Measurements from ENCODE around the gene DAPK1. TPM values are rescaled to one million over a fixed set of nuclear protein-coding genes. Genes with fewer than 3 reads are reported as not detected.

The DAPK1 gene
- total RNA-seq, 1 experiment from 2014 or later = not detected

DNA sequence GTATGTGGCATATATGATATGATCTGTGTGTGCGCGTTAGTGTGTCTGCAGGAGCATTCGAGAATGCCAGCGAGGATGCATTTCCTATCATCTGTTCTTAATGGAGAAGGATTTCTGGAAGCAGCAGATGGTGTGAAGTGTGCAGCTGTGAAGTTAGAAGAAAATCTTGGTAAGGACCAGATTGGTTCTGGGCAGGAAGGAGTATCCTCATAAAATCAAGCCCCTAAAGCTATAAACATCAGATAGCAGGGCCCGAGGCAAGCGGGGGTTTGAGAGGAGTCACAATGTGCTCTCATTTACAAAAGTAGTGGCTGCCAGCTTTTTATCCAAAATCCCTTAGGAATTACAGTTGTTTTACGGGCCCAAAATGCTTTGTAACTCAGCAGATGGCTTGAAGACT, 40.0 kb downstream of the DAPK1 start:
- DNase-seq = no peak
- H3K27me3 ChIP-seq (ENCODE audit: low read length) = no peaks in the 10 kb centered on the region
- no peak overlapping the region for H3K4me3 ChIP-seq (ENCODE audit: low read length)
- H3K4me2 ChIP-seq (ENCODE audit: low read depth, low read length, poor library complexity, severe bottlenecking) = no peak overlapping the region
- no peak overlapping the region for H3K27ac ChIP-seq (ENCODE audit: low read length)
- H3K79me2 ChIP-seq (ENCODE audit: low read length) = no peaks in the 10 kb centered on the region
- H4K20me1 ChIP-seq (ENCODE audit: insufficient read depth, low read depth, low read length) = no peaks in the 10 kb centered on the region
- no peaks in the 10 kb centered on the region for H3K9me3 ChIP-seq (ENCODE audit: low read length)
- no peak overlapping the region for H3K9ac ChIP-seq (ENCODE audit: low read length)
- H3K4me1 ChIP-seq (ENCODE audit: low read length) = no peaks in the 10 kb centered on the region
- H3K36me3 ChIP-seq (ENCODE audit: insufficient read depth, low read length) = no peaks in the 10 kb centered on the region
- H3K9me2 ChIP-seq (replicated peaks; ENCODE audit: insufficient read depth, low read length) = no peaks in the 10 kb centered on the region
- H2AFZ ChIP-seq (ENCODE audit: low read length) = no peak overlapping the region

DNA sequence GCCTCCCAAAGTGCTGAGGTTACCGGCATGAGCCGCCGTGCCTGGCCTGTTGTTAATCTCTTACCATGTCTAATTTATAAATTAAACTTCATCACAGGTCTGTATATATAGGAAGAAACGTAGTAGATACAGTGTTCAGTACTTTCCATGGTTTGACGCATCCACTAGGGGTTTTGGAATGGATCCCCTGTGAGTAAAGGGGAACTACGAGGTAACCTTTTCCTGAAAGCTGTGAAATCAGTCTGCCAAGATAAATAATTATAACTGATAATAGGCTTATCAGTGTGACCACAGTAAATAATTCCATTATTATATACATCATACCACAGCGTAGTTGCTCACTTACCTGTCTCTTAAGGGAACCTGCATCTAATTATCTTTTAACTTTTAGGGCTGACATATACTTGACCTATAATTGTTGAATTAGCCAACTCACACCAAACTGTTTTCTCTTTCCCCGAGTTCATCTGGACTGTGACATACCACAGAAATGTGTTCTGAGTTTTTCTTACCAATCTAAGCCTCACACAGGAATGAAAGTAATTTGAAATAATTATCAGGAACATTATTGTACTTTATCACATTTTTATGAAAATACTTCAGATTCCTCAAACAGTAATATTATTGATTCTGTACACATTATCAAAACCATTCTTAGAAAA, 42.9 kb downstream of the DAPK1 start:
- Histone ChIP-seq H3K27ac (ENCODE audit: low read length) (no peak overlapping the region), H3K79me2 (ENCODE audit: low read length) (no peaks in the 10 kb centered on the region), H3K9me2 (replicated peaks; ENCODE audit: insufficient read depth, low read length) (no peaks in the 10 kb centered on the region), H3K9ac (ENCODE audit: low read length) (no peak overlapping the region), H3K4me2 (ENCODE audit: low read depth, low read length, poor library complexity, severe bottlenecking) (no peak overlapping the region), H2AFZ (ENCODE audit: low read length) (no peak overlapping the region), H3K27me3 (ENCODE audit: low read length) (no peaks in the 10 kb centered on the region), H3K36me3 (ENCODE audit: insufficient read depth, low read length) (no peaks in the 10 kb centered on the region), H3K4me3 (ENCODE audit: low read length) (no peak overlapping the region), H3K4me1 (ENCODE audit: low read length) (no peaks in the 10 kb centered on the region), H3K9me3 (ENCODE audit: low read length) (no peaks in the 10 kb centered on the region), H4K20me1 (ENCODE audit: insufficient read depth, low read depth, low read length) (no peaks in the 10 kb centered on the region)
- no peak for DNase-seq

DNA sequence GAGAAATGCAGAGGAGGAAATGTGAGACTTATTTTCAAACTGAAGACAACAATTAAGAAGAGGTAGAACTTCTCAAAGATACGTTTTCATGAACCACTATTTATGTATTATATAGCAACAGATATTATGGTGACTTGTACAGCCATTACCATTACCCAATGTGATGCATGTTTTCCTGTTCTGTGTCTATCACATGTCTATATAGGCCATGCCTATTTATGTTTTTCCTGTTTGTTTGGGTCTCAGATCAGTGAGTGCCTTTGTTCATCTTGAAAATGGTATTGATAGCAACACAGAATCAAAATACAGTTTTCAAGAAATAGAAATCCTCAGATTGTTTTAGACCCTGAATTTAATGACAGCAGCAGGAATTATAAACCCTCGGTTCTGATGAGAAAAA, 44.0 kb downstream of the DAPK1 start:
- H3K27ac ChIP-seq (ENCODE audit: low read length) = no peak overlapping the region
- no peaks in the 10 kb centered on the region for H4K20me1 ChIP-seq (ENCODE audit: insufficient read depth, low read depth, low read length)
- H3K36me3 ChIP-seq (ENCODE audit: insufficient read depth, low read length) = no peaks in the 10 kb centered on the region
- no peak overlapping the region for H3K4me3 ChIP-seq (ENCODE audit: low read length)
- H3K4me2 ChIP-seq (ENCODE audit: low read depth, low read length, poor library complexity, severe bottlenecking) = no peak overlapping the region
- no peaks in the 10 kb centered on the region for H3K4me1 ChIP-seq (ENCODE audit: low read length)
- no peaks in the 10 kb centered on the region for H3K27me3 ChIP-seq (ENCODE audit: low read length)
- H3K9me3 ChIP-seq (ENCODE audit: low read length) = no peaks in the 10 kb centered on the region
- no peaks in the 10 kb centered on the region for H3K79me2 ChIP-seq (ENCODE audit: low read length)
- no peaks in the 10 kb centered on the region for H3K9me2 ChIP-seq (replicated peaks; ENCODE audit: insufficient read depth, low read length)
- no peak for DNase-seq
- no peak overlapping the region for H2AFZ ChIP-seq (ENCODE audit: low read length)
- H3K9ac ChIP-seq (ENCODE audit: low read length) = no peak overlapping the region

DNA sequence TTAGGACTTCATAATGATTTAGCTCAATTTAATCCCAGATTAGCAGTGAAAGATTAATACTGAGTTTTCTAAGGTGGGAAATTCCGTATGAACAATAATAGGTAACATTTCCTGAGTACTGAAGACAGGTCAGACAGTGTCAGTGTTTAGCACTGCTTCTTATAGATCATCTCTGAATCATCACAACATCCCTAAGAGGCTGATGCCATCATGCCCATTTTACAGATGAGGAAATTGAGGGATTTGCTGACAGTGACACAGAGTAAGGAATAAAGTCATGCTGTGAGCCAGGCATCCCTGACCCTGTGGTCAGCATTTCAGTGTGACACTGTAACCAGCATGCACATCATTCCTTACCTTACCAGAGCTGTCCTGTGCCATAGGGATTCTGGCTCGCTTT, 44.5 kb downstream of the DAPK1 start:
- Histone ChIP-seq H3K4me1 (ENCODE audit: low read length) (no peaks in the 10 kb centered on the region), H3K27ac (ENCODE audit: low read length) (no peak overlapping the region), H3K9ac (ENCODE audit: low read length) (no peak overlapping the region), H4K20me1 (ENCODE audit: insufficient read depth, low read depth, low read length) (no peaks in the 10 kb centered on the region), H2AFZ (ENCODE audit: low read length) (no peak overlapping the region), H3K9me2 (replicated peaks; ENCODE audit: insufficient read depth, low read length) (no peaks in the 10 kb centered on the region), H3K9me3 (ENCODE audit: low read length) (no peaks in the 10 kb centered on the region), H3K4me2 (ENCODE audit: low read depth, low read length, poor library complexity, severe bottlenecking) (no peak overlapping the region), H3K27me3 (ENCODE audit: low read length) (no peaks in the 10 kb centered on the region), H3K36me3 (ENCODE audit: insufficient read depth, low read length) (no peaks in the 10 kb centered on the region), H3K4me3 (ENCODE audit: low read length) (no peak overlapping the region), H3K79me2 (ENCODE audit: low read length) (no peaks in the 10 kb centered on the region)
- DNase-seq = no peak

DNA sequence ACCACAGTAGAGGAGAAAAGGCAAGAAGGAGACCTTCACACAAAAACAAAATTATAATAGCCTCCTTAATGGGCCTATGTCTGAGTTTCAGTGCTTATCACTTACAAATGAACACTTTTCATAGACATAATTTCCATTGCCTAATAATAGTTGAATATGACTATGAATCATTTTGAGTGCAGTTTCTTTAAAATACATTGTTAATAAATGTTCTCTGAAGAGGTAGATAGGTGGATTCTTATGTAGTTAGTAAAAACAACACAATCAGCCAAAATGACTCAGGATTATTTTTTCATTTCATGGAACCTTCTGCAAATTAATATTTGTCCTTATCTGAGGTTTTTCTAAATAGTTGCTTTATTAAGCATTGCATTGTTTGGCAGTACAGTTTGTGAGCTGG, 45.6 kb downstream of the DAPK1 start:
- Histone ChIP-seq H2AFZ (ENCODE audit: low read length) (no peak overlapping the region), H3K9ac (ENCODE audit: low read length) (no peak overlapping the region)
- DNase-seq = no peak

DNA sequence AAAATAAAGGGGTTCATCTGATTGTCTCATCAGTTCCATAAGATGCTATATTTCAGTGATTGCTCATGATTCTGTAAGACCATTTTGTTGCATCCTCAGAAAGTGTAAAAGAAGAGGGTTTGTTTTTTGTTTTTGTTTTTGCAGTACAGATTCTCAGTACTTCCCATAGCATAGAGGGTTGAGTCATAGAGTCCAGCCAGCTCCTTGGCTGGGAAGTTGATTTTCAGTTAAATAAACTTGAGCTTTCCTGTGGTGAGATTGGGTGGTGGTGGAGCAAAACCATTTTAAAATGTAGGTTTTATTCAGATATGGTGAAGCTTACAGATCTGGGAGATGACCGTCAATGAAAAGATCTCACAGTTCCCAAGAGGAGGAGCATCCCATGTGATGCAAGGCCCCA, 48.2 kb downstream of the DAPK1 start:
- no peaks in the 10 kb centered on the region for H3K79me2 ChIP-seq (ENCODE audit: low read length)
- no peak overlapping the region for H3K9ac ChIP-seq (ENCODE audit: low read length)
- H3K4me2 ChIP-seq (ENCODE audit: low read depth, low read length, poor library complexity, severe bottlenecking) = no peak overlapping the region
- H4K20me1 ChIP-seq (ENCODE audit: insufficient read depth, low read depth, low read length) = no peaks in the 10 kb centered on the region
- no peaks in the 10 kb centered on the region for H3K9me2 ChIP-seq (replicated peaks; ENCODE audit: insufficient read depth, low read length)
- DNase-seq = no peak
- no peak overlapping the region for H3K27ac ChIP-seq (ENCODE audit: low read length)
- no peaks in the 10 kb centered on the region for H3K9me3 ChIP-seq (ENCODE audit: low read length)
- H3K4me3 ChIP-seq (ENCODE audit: low read length) = no peak overlapping the region
- H3K4me1 ChIP-seq (ENCODE audit: low read length) = no peaks in the 10 kb centered on the region
- no peaks in the 10 kb centered on the region for H3K36me3 ChIP-seq (ENCODE audit: insufficient read depth, low read length)
- no peak overlapping the region for H2AFZ ChIP-seq (ENCODE audit: low read length)
- H3K27me3 ChIP-seq (ENCODE audit: low read length) = no peaks in the 10 kb centered on the region

More for the DNA sequence above, 45.6 kb downstream of the DAPK1 start:
- Histone ChIP-seq H3K27ac (ENCODE audit: low read length) (no peak overlapping the region), H3K4me1 (ENCODE audit: low read length) (no peaks in the 10 kb centered on the region), H3K36me3 (ENCODE audit: insufficient read depth, low read length) (no peaks in the 10 kb centered on the region), H3K79me2 (ENCODE audit: low read length) (no peaks in the 10 kb centered on the region), H3K9me2 (replicated peaks; ENCODE audit: insufficient read depth, low read length) (no peaks in the 10 kb centered on the region), H3K4me3 (ENCODE audit: low read length) (no peak overlapping the region), H3K4me2 (ENCODE audit: low read depth, low read length, poor library complexity, severe bottlenecking) (no peak overlapping the region), H3K9me3 (ENCODE audit: low read length) (no peaks in the 10 kb centered on the region), H4K20me1 (ENCODE audit: insufficient read depth, low read depth, low read length) (no peaks in the 10 kb centered on the region), H3K27me3 (ENCODE audit: low read length) (no peaks in the 10 kb centered on the region)

DNA sequence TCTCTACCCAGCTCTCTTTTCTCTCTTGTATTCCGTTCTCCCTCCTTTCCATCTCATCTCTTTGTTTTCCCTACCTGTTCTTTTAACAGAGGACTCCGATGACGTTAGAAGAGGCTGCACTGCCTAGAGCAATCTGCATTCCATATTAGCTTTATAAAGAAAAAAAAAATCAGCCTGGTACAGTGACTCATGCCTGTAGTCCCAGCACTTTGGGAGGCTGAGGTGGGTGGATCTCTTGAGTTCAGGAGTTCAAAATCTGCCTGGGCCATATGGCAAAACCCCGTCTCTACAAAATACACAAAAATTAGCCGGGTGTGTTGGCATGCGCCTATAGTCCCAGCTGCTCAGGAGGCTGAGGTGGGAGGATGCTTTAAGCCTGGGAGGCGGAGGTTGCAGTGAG, 49.0 kb downstream of the DAPK1 start:
- Histone ChIP-seq H3K36me3 (ENCODE audit: insufficient read depth, low read length) (no peaks in the 10 kb centered on the region), H3K4me3 (ENCODE audit: low read length) (no peak overlapping the region), H3K9me2 (replicated peaks; ENCODE audit: insufficient read depth, low read length) (no peaks in the 10 kb centered on the region), H4K20me1 (ENCODE audit: insufficient read depth, low read depth, low read length) (no peaks in the 10 kb centered on the region), H3K9me3 (ENCODE audit: low read length) (no peaks in the 10 kb centered on the region), H2AFZ (ENCODE audit: low read length) (no peak overlapping the region), H3K27ac (ENCODE audit: low read length) (no peak overlapping the region), H3K79me2 (ENCODE audit: low read length) (no peaks in the 10 kb centered on the region), H3K27me3 (ENCODE audit: low read length) (no peaks in the 10 kb centered on the region), H3K4me1 (ENCODE audit: low read length) (no peaks in the 10 kb centered on the region), H3K9ac (ENCODE audit: low read length) (no peak overlapping the region), H3K4me2 (ENCODE audit: low read depth, low read length, poor library complexity, severe bottlenecking) (no peak overlapping the region)
- DNase-seq = no peak

DNA sequence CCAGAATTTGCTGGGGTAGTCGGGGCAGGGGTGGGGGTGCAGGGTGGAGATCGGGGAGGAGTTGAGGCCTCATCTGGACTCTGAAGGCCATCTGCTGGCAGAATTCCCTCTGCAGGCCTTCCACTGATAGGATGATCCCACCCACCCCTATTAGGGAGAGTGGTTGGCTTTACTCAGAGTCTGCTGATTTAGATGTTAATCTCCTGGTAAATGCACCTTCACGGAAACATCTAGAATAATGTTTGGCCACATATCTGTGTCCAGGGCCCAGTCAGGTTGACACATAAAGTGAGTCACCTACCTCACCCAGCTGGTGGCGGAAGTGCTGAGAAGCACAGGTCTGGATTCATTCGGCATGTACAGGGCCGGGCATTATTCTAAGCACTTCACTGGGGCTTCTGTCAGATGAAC, 50.0 kb downstream of the DAPK1 start:
- Histone ChIP-seq H2AFZ (ENCODE audit: low read length) (no peak overlapping the region), H3K36me3 (ENCODE audit: insufficient read depth, low read length) (no peaks in the 10 kb centered on the region), H3K9me2 (replicated peaks; ENCODE audit: insufficient read depth, low read length) (no peaks in the 10 kb centered on the region), H3K9ac (ENCODE audit: low read length) (no peak overlapping the region), H3K4me3 (ENCODE audit: low read length) (no peak overlapping the region), H3K27ac (ENCODE audit: low read length) (no peak overlapping the region), H3K27me3 (ENCODE audit: low read length) (no peaks in the 10 kb centered on the region), H3K4me2 (ENCODE audit: low read depth, low read length, poor library complexity, severe bottlenecking) (no peak overlapping the region), H3K79me2 (ENCODE audit: low read length) (no peaks in the 10 kb centered on the region), H3K9me3 (ENCODE audit: low read length) (no peaks in the 10 kb centered on the region), H3K4me1 (ENCODE audit: low read length) (no peaks in the 10 kb centered on the region), H4K20me1 (ENCODE audit: insufficient read depth, low read depth, low read length) (no peaks in the 10 kb centered on the region)
- DNase-seq = no peak

DNA sequence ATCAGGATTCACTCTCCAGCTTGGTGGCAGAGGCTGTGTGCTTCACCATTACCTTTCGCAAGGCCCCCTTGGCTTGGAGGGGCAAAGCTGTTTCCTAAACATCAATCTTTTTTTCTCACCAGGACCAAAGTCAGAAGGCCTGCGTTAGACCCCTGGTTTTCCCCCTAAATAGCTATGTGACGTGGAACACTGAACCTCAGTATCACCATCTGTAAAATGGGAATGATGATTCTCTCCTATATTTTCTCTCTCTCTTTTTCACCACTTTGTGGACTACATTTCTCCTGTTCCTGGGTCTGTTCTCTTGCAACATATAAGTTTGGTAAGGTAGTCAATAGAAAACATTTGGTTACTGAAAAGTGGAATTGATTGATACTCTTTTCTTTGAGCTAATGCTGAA, 50.5 kb downstream of the DAPK1 start:
- Histone ChIP-seq H3K9me3 (ENCODE audit: low read length) (no peaks in the 10 kb centered on the region), H2AFZ (ENCODE audit: low read length) (no peak overlapping the region), H4K20me1 (ENCODE audit: insufficient read depth, low read depth, low read length) (no peaks in the 10 kb centered on the region), H3K36me3 (ENCODE audit: insufficient read depth, low read length) (no peaks in the 10 kb centered on the region), H3K27me3 (ENCODE audit: low read length) (no peaks in the 10 kb centered on the region), H3K27ac (ENCODE audit: low read length) (no peak overlapping the region), H3K4me2 (ENCODE audit: low read depth, low read length, poor library complexity, severe bottlenecking) (no peak overlapping the region), H3K9me2 (replicated peaks; ENCODE audit: insufficient read depth, low read length) (no peaks in the 10 kb centered on the region), H3K4me3 (ENCODE audit: low read length) (no peak overlapping the region), H3K9ac (ENCODE audit: low read length) (no peak overlapping the region), H3K4me1 (ENCODE audit: low read length) (no peaks in the 10 kb centered on the region), H3K79me2 (ENCODE audit: low read length) (no peaks in the 10 kb centered on the region)
- DNase-seq = no peak

All from Karpas-422 (cell line).